Ovary (tissue), 3 donors: ENCODE results near the gene AMOTL1.

Source experiments
- CTCF ChIP-seq, 3 donors: fragments of 450-650 bp in 2 of 3; fragments of 200-600 bp in 1 of 3; IDR thresholded peaks; one replicate each; pipeline versions ENCODE4 v1.5.1 to v1.8.0; 2016 to 2022; ENCODE audit warnings: antibody characterized with exemption in 3 of 3, mild to moderate bottlenecking in 1 of 3
- POLR2A ChIP-seq: fragments of 450-650 bp; IDR thresholded peaks from one replicate; pipeline ENCODE4 v1.6.1; 2017; ENCODE audit warnings: antibody characterized with exemption, mild to moderate bottlenecking, moderate library complexity
- donor health status: DM: no; HTN: no; CAD: no.

GRCh38 chr11:94751218-94751609, 16.9 kb upstream of the AMOTL1 start:
- TF ChIP-seq CTCF (IDR thresholded peaks at IDR 0.05) (no peak), POLR2A (no peak)
